ENCODE data around the gene FAM168B. TPM values are rescaled to one million over a fixed set of nuclear protein-coding genes. Genes with fewer than 3 reads are reported as not detected.

The FAM168B gene
- polyA plus RNA-seq, 1 of the 3 experiments (the other 2 are of a cell fraction), result 72.7 TPM

DNA sequence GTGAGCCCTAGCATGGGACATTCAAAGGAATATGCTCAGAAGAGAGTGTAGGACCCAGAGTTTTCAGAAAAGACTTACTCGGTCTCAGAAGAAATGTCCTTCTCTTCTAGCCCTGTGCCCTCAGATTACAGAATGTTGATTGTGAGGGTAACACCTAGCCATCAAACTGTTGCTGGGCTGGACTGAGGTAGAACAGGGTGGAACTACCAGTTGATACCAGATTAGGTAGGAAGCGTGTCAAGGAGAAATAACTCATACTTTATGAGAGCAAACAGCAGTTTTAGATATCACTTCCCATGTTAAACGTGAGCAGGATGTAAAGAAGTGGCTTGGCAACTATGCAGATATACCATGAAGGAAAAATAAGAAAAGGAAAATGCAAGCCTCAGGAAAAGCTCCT lies 34.7 kb upstream of the FAM168B start:
- CTCF ChIA-PET, result interaction anchor here (0.7 kb wide), 1 partner anchor 13 kb away, joined by 4 read pairs; no protein-coding TSS in a partner anchor
- Histone ChIP-seq H3K9me2 (no peaks in the 10 kb centered on the region), H3K4me3 (ENCODE audit: low read depth in 2 of 2, low read length in 1 of 2) (no peak overlapping the region), H3K9ac (no peak overlapping the region), H3K27me3 (ENCODE audit: insufficient read depth) (no peaks in the 10 kb centered on the region), H3K27ac (ENCODE audit: low read depth in 2 of 2, low read length in 1 of 2) (no peak overlapping the region), H3F3A (replicated peaks; ENCODE audit: insufficient read depth) (no peaks in the 10 kb centered on the region), H3K79me2 (ENCODE audit: insufficient read depth) (peaks cover 23% of the 10 kb centered on the region; the same call in 1 of the 2 replicates), H4K20me1 (ENCODE audit: insufficient read depth) (peaks cover 3% of the 10 kb centered on the region; the same call in 1 of the 2 replicates), H3K9me3 (no peaks in the 10 kb centered on the region), H3K4me1 (ENCODE audit: control insufficient read depth in 1 of 2, insufficient read depth in 2 of 2, low read depth in 1 of 2, low read length in 1 of 2) (no peaks in the 10 kb centered on the region), H3K4me2 (no peak overlapping the region), H2AFZ (ENCODE audit: low read depth) (no peak overlapping the region), H3K36me3 (replicated peaks in 1 of 2; ENCODE audit: control insufficient read depth in 1 of 2, insufficient read depth in 2 of 2, low read length in 1 of 2) (peaks cover 36 to 41% of the 10 kb centered on the region in 2 experiments)
- TF ChIP-seq GABPA (IDR thresholded peaks at IDR 0.05; ENCODE audit: low read depth) (no peak), NRF1 (IDR thresholded peaks at IDR 0.05; ENCODE audit: low read depth, low read length) (no peak), SIN3A (IDR thresholded peaks at IDR 0.05; ENCODE audit: borderline replicate concordance, low read depth, low read length) (no peak), RFX5 (IDR thresholded peaks at IDR 0.05; ENCODE audit: low read length) (no peak), RXRA (IDR thresholded peaks at IDR 0.05; ENCODE audit: borderline replicate concordance, low read depth) (no peak), MXI1 (IDR thresholded peaks at IDR 0.05; ENCODE audit: low read depth, low read length) (no peak), TEAD4 (IDR thresholded peaks at IDR 0.05; ENCODE audit: borderline replicate concordance, insufficient read depth) (no peak), EP300 (IDR thresholded peaks at IDR 0.05; ENCODE audit: borderline replicate concordance in 1 of 2, low read depth in 1 of 2, low read length in 1 of 2) (no peak), POLR2AphosphoS5 (IDR thresholded peaks at IDR 0.05; ENCODE audit: low read depth, low read length) (no peak), FOSL2 (IDR thresholded peaks at IDR 0.05; ENCODE audit: borderline replicate concordance, low read depth) (no peak), RAD21 (IDR thresholded peaks at IDR 0.05; ENCODE audit: low read length) (no peak), SMC3 (IDR thresholded peaks at IDR 0.05; ENCODE audit: low read depth, low read length) (no peak), TCF12 (IDR thresholded peaks at IDR 0.05) (no peak), CHD2 (IDR thresholded peaks at IDR 0.05; ENCODE audit: low read length, partially characterized antibody) (no peak), ELF1 (IDR thresholded peaks at IDR 0.05) (no peak)
- TF ChIP-seq, protein P1, sequence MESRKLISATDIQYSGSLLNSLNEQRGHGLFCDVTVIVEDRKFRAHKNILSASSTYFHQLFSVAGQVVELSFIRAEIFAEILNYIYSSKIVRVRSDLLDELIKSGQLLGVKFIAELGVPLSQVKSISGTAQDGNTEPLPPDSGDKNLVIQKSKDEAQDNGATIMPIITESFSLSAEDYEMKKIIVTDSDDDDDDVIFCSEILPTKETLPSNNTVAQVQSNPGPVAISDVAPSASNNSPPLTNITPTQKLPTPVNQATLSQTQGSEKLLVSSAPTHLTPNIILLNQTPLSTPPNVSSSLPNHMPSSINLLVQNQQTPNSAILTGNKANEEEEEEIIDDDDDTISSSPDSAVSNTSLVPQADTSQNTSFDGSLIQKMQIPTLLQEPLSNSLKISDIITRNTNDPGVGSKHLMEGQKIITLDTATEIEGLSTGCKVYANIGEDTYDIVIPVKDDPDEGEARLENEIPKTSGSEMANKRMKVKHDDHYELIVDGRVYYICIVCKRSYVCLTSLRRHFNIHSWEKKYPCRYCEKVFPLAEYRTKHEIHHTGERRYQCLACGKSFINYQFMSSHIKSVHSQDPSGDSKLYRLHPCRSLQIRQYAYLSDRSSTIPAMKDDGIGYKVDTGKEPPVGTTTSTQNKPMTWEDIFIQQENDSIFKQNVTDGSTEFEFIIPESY (IDR thresholded peaks at IDR 0.05; ENCODE audit: borderline replicate concordance, low read depth), result no peak
- TF ChIP-seq, protein P2, sequence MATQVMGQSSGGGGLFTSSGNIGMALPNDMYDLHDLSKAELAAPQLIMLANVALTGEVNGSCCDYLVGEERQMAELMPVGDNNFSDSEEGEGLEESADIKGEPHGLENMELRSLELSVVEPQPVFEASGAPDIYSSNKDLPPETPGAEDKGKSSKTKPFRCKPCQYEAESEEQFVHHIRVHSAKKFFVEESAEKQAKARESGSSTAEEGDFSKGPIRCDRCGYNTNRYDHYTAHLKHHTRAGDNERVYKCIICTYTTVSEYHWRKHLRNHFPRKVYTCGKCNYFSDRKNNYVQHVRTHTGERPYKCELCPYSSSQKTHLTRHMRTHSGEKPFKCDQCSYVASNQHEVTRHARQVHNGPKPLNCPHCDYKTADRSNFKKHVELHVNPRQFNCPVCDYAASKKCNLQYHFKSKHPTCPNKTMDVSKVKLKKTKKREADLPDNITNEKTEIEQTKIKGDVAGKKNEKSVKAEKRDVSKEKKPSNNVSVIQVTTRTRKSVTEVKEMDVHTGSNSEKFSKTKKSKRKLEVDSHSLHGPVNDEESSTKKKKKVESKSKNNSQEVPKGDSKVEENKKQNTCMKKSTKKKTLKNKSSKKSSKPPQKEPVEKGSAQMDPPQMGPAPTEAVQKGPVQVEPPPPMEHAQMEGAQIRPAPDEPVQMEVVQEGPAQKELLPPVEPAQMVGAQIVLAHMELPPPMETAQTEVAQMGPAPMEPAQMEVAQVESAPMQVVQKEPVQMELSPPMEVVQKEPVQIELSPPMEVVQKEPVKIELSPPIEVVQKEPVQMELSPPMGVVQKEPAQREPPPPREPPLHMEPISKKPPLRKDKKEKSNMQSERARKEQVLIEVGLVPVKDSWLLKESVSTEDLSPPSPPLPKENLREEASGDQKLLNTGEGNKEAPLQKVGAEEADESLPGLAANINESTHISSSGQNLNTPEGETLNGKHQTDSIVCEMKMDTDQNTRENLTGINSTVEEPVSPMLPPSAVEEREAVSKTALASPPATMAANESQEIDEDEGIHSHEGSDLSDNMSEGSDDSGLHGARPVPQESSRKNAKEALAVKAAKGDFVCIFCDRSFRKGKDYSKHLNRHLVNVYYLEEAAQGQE (IDR thresholded peaks at IDR 0.05; ENCODE audit: low read depth, low read length), result no peak
- TF ChIP-seq, protein P3, sequence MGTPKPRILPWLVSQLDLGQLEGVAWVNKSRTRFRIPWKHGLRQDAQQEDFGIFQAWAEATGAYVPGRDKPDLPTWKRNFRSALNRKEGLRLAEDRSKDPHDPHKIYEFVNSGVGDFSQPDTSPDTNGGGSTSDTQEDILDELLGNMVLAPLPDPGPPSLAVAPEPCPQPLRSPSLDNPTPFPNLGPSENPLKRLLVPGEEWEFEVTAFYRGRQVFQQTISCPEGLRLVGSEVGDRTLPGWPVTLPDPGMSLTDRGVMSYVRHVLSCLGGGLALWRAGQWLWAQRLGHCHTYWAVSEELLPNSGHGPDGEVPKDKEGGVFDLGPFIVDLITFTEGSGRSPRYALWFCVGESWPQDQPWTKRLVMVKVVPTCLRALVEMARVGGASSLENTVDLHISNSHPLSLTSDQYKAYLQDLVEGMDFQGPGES (IDR thresholded peaks at IDR 0.05; ENCODE audit: low read depth, low read length), result no peak
- POLR2A ChIA-PET, result no interaction called here
- over 99% methylated on average over 3 of the region's 3 CpGs for WGBS (ENCODE audit: low lambda C conversion rate)
- DNase-seq, result no peak

Data from SK-N-SH (cell line).